IMR-90 (cell line): ENCODE results near the gene COL9A3.

Experiments used
- BHLHE40 ChIP-seq: fragments of 150-350 bp; IDR thresholded peaks from 2 replicates; pipeline ENCODE4 v1.6.1; 2016; ENCODE audit warnings: mild to moderate bottlenecking, low read depth, low read length
- CEBPB ChIP-seq: IDR thresholded peaks from 2 replicates; pipeline ENCODE4 v1.6.1; 2012; ENCODE audit warnings: low read depth, low read length, improper control_type of control experiment
- CHD1 ChIP-seq: IDR thresholded peaks from 2 replicates; pipeline ENCODE4 v1.6.1; 2012; ENCODE audit warnings: low read depth, low read length, improper control_type of control experiment
- CTCF ChIP-seq: conservative IDR thresholded peaks from 2 replicates; pipeline ENCODE4 v1.5.1; 2012; ENCODE audit warnings: mild to moderate bottlenecking, low read depth, low read length, improper control_type of control experiment
- FOS ChIP-seq: fragments of 150-350 bp; IDR thresholded peaks from 2 replicates; pipeline ENCODE4 v1.6.1; 2016; ENCODE audit warnings: low read depth, low read length
- MAFK ChIP-seq: IDR thresholded peaks from 2 replicates; pipeline ENCODE4 v1.6.1; 2012; ENCODE audit warnings: low read depth, low read length, improper control_type of control experiment
- MAZ ChIP-seq: IDR thresholded peaks from 2 replicates; pipeline ENCODE4 v1.6.1; 2012; ENCODE audit warnings: low read depth, mild to moderate bottlenecking, low read length, improper control_type of control experiment, moderate library complexity, borderline replicate concordance
- MXI1 ChIP-seq: IDR thresholded peaks from 2 replicates; pipeline ENCODE4 v1.6.1; 2012; ENCODE audit warnings: low read depth, mild to moderate bottlenecking, low read length, moderate library complexity, borderline replicate concordance
- NFE2L2 ChIP-seq: fragments of 150-350 bp; IDR thresholded peaks from 2 replicates; pipeline ENCODE4 v1.6.1; 2016; ENCODE audit warnings: low read depth, mild to moderate bottlenecking, low read length
- POLR2A ChIP-seq: IDR thresholded peaks from 2 replicates; pipeline ENCODE4 v1.6.1; 2012; ENCODE audit warnings: mild to moderate bottlenecking, low read depth, low read length
- RAD21 ChIP-seq: IDR thresholded peaks from 2 replicates; pipeline ENCODE4 v1.6.1; 2012; ENCODE audit warnings: low read length, improper control_type of control experiment
- RFX5 ChIP-seq: IDR thresholded peaks from 2 replicates; pipeline ENCODE4 v1.8.0; 2012; ENCODE audit warnings: low read depth, mild to moderate bottlenecking, low read length, moderate library complexity
- SMC3 ChIP-seq: fragments of 150-350 bp; IDR thresholded peaks from 2 replicates; pipeline ENCODE4 v1.6.1; 2016; ENCODE audit warnings: low read depth, mild to moderate bottlenecking, antibody characterized with exemption, low read length, moderate library complexity
- TF ChIP-seq, protein P1 (sequence below): fragments of 150-350 bp; IDR thresholded peaks from 2 replicates; pipeline ENCODE4 v1.6.1; 2017; ENCODE audit warnings: mild to moderate bottlenecking, antibody characterized with exemption, low read length, low read depth

- TF ChIP-seq, protein P1, sequence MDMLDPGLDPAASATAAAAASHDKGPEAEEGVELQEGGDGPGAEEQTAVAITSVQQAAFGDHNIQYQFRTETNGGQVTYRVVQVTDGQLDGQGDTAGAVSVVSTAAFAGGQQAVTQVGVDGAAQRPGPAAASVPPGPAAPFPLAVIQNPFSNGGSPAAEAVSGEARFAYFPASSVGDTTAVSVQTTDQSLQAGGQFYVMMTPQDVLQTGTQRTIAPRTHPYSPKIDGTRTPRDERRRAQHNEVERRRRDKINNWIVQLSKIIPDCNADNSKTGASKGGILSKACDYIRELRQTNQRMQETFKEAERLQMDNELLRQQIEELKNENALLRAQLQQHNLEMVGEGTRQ = no peak
- no peak for TF ChIP-seq CTCF
- no peak for TF ChIP-seq POLR2A
- no peak for TF ChIP-seq MAFK
- TF ChIP-seq BHLHE40 = no peak
- TF ChIP-seq RAD21 = no peak
- TF ChIP-seq FOS = no peak
- TF ChIP-seq SMC3 = no peak
- no peak for TF ChIP-seq CEBPB
- no peak for TF ChIP-seq NFE2L2
- TF ChIP-seq CHD1 = no peak
- TF ChIP-seq RFX5 = no peak
- TF ChIP-seq MAZ = no peak
- no peak for TF ChIP-seq MXI1
Observed at GRCh38 chr20:62774762-62775161, 42.1 kb upstream of the COL9A3 start.
